Keratinocyte (primary cell): Measurements from ENCODE around the gene BAHCC1. TPM values are rescaled to one million over a fixed set of nuclear protein-coding genes. Genes with fewer than 3 reads are reported as not detected.

ENCODE experiments used
- DNase-seq: peaks from one replicate; pipeline ENCODE4 v3.0.0-alpha.2; 2011; ENCODE audit warnings: low read depth, missing footprints, low spot score
- FAIRE-seq: peaks from 2 replicates; lab custom pipeline; 2011; peaks lifted over from hg19 to GRCh38; lab: Jason Lieb, UNC
- H2AFZ ChIP-seq: 2 replicates; pipeline ENCODE4 v1.6.0; 2012; ENCODE audit warnings: low read length, control low read depth, inconsistent platforms; ENCODE audit not compliant: control insufficient read depth
- H3K27ac ChIP-seq: 2 replicates; pipeline ENCODE4 v1.5.1; 2011; ENCODE audit warnings: low read length; ENCODE audit not compliant: control insufficient read depth, insufficient read depth
- H3K27me3 ChIP-seq: 3 replicates; pipeline ENCODE4 v1.6.0; 2011; ENCODE audit warnings: low read length; ENCODE audit not compliant: control insufficient read depth, insufficient read depth; ENCODE audit errors: extremely low read depth
- H3K36me3 ChIP-seq, 2 experiments: 2 replicates in 1 of 2; 3 replicates in 1 of 2; pipeline ENCODE4 v1.5.1; 2011; ENCODE audit warnings: low read length in 2 of 2, mild to moderate bottlenecking in 1 of 2; ENCODE audit not compliant: control insufficient read depth in 2 of 2, insufficient read depth in 2 of 2; ENCODE audit errors: extremely low read depth in 1 of 2
- H3K4me1 ChIP-seq: 3 replicates; pipeline ENCODE4 v1.5.1; 2011; ENCODE audit warnings: low read length; ENCODE audit not compliant: control insufficient read depth, insufficient read depth; ENCODE audit errors: extremely low read depth
- H3K4me2 ChIP-seq: 3 replicates; pipeline ENCODE4 v1.6.0; 2011; ENCODE audit warnings: low read depth, low read length; ENCODE audit not compliant: control insufficient read depth, insufficient read depth; ENCODE audit errors: extremely low read depth
- H3K4me3 ChIP-seq, 3 experiments: fragments of 200-600 bp in 1 of 3; sonication (generic) in 1 of 3; 2 replicates in 2 of 3; 3 replicates in 1 of 3; pipeline ENCODE4 v1.5.1; 2011 to 2016; ENCODE audit warnings: low read length in 3 of 3, mild to moderate bottlenecking in 3 of 3, control low read depth in 2 of 3, inconsistent platforms in 1 of 3, low read depth in 1 of 3, mixed read lengths in 1 of 3, mixed run types in 1 of 3, moderate library complexity in 1 of 3; ENCODE audit not compliant: control insufficient read depth in 2 of 3, insufficient read depth in 2 of 3; ENCODE audit errors: extremely low read depth in 1 of 3
- H3K79me2 ChIP-seq: 2 replicates; pipeline ENCODE4 v1.6.0; 2012; ENCODE audit warnings: low read length; ENCODE audit not compliant: control insufficient read depth, insufficient read depth
- H3K9ac ChIP-seq: 3 replicates; pipeline ENCODE4 v1.6.0; 2011; ENCODE audit warnings: low read length; ENCODE audit not compliant: control insufficient read depth, insufficient read depth; ENCODE audit errors: extremely low read depth
- H3K9me1 ChIP-seq: 3 replicates; pipeline ENCODE4 v1.6.0; 2011; ENCODE audit warnings: low read length; ENCODE audit not compliant: control insufficient read depth, insufficient read depth; ENCODE audit errors: extremely low read depth
- H3K9me3 ChIP-seq: 2 replicates; pipeline ENCODE4 v1.5.1; 2012; ENCODE audit warnings: low read depth, low read length; ENCODE audit not compliant: control insufficient read depth
- H4K20me1 ChIP-seq: 3 replicates; pipeline ENCODE4 v1.6.0; 2011; ENCODE audit warnings: low read length; ENCODE audit not compliant: control insufficient read depth, insufficient read depth; ENCODE audit errors: extremely low read depth
- CTCF ChIP-seq, 3 experiments: IDR thresholded peaks in 1 of 3; conservative IDR thresholded peaks in 1 of 3; optimal IDR thresholded peaks in 1 of 3; 2 replicates in 2 of 3; 3 replicates in 1 of 3; pipeline versions ENCODE3 to v1.5.1; 2011; ENCODE audit warnings: low read length in 3 of 3, mild to moderate bottlenecking in 3 of 3, moderate library complexity in 2 of 3, control low read depth in 1 of 3, inconsistent platforms in 1 of 3; ENCODE audit not compliant: insufficient read depth in 2 of 3; ENCODE audit errors: extremely low read depth in 1 of 3
- EZH2 ChIP-seq: IDR thresholded peaks from one replicate; pipeline ENCODE4 v1.6.1; 2012; ENCODE audit warnings: inconsistent platforms, mild to moderate bottlenecking, low read length, moderate library complexity
- dilution Hi-C: fragments of 300-500 bp; cut with MboI; formaldehyde crosslinking; loops from one replicate; pipeline ENCODE4 v1.7.0; 2020; ENCODE audit warnings: low sequenced_read_pairs; ENCODE audit not compliant: extremely low pct_ligation_motif_present
- polyA plus RNA-seq, 5 experiments: library from polyadenylated mRNA; depleted of rRNA in 3 of 5; stranded (reverse) in 3 of 5; stranded (forward) in 1 of 5; unstranded in 1 of 5; fragments of >200 nt; gene quantifications; 1 replicate in 1 of 5; 2 replicates in 3 of 5; 3 replicates in 1 of 5; pipeline versions ENCODE4 v1.2.1 to v1.2.3, GENCODE V29; 2011 to 2012; ENCODE audit warnings: missing spikeins in 2 of 5, low read depth in 1 of 5, low replicate concordance in 1 of 5

BAHCC1 gene
- polyA plus RNA-seq, 1 donor (not counting 4 experiments of a cell fraction or from before 2014, with no cell fraction given), result 0.52 TPM

- no peaks in the 10 kb centered on the region for H3K79me2 ChIP-seq
- FAIRE-seq (no peak), DNase-seq (no peak)
- dilution Hi-C loops, result no loop called here
- H3K4me2 ChIP-seq, result no peak overlapping the region
- H3K4me3 ChIP-seq, result no peak overlapping the region
- H3K36me3 ChIP-seq, result no peaks in the 10 kb centered on the region
- peaks cover 10% of the 10 kb centered on the region for H3K4me1 ChIP-seq
- no peaks in the 10 kb centered on the region for H3K9me1 ChIP-seq
- no peak for TF ChIP-seq EZH2
- no peak overlapping the region for H2AFZ ChIP-seq
- no peak overlapping the region for H3K27ac ChIP-seq
- H3K27me3 ChIP-seq, result peaks cover 26% of the 10 kb centered on the region
- peaks cover 8% of the 10 kb centered on the region for H4K20me1 ChIP-seq
- H3K9me3 ChIP-seq, result no peaks in the 10 kb centered on the region
- H3K9ac ChIP-seq, result no peak overlapping the region
These were observed 38.4 kb downstream of the BAHCC1 start for GRCh38 chr17:81433656-81434055.

DNA sequence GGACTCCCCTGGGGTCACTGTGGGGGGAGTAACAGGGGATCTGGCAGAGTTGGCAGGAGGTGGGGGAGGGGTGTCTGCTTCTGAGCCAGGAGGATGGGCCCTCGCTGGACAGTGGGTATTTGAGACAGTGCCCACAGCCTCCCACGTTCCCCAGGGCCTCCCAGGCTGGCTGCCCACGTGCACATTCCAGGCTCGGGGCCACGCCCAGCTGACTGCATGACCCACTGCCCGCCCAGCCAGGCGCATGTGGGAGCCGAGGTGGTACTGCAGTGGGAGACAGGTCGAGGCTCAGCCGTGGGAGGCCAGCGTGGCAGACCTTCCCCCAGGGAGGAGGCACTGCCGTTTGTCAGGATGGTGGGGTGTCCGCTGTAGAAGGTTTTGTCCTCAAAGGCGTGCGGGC is 38.8 kb downstream of the BAHCC1 start:
- H3K4me3 ChIP-seq, result no peak overlapping the region
- DNase-seq, result no peak
- peaks cover 23% of the 10 kb centered on the region for H3K27me3 ChIP-seq
- no peak for FAIRE-seq
- no peaks in the 10 kb centered on the region for H3K9me3 ChIP-seq
- no peaks in the 10 kb centered on the region for H3K9me1 ChIP-seq
- H2AFZ ChIP-seq, result no peak overlapping the region
- H3K4me2 ChIP-seq, result no peak overlapping the region
- dilution Hi-C loops, result no loop called here
- TF ChIP-seq EZH2 (no peak), CTCF (optimal IDR thresholded peaks at IDR 0.05 in 1 of 3, IDR thresholded peaks at IDR 0.05 in 1 of 3, conservative IDR thresholded peaks at IDR 0.05 in 1 of 3; ENCODE audit: extremely low read depth in 1 of 3, insufficient read depth in 2 of 3, low read length in 3 of 3) (no peak)
- H3K9ac ChIP-seq, result no peak overlapping the region
- H4K20me1 ChIP-seq, result peaks cover 8% of the 10 kb centered on the region
- H3K4me1 ChIP-seq, result peaks cover 7% of the 10 kb centered on the region
- no peaks in the 10 kb centered on the region for H3K36me3 ChIP-seq
- no peak overlapping the region for H3K27ac ChIP-seq
- H3K79me2 ChIP-seq, result no peaks in the 10 kb centered on the region
